Measurements from ENCODE around the gene RAP1A. TPM values are rescaled to one million over a fixed set of nuclear protein-coding genes. Genes with fewer than 3 reads are reported as not detected.

RAP1A gene
- total RNA-seq, 2 donors from 2014 or later, result 28.5 to 35.0 TPM

GRCh38 chr1:111633736-111634247 lies 14.2 kb downstream of the RAP1A start:
- H3K4me1 Mint-ChIP-seq, result peaks cover 30% of the 10 kb centered on the region
- 87% methylated on average over 1 of the region's 1 CpG; no CpG with 5 or more reads in 1 of the 2 experiments for WGBS, 2 experiments (ENCODE audit: insufficient coverage in 1 of 2, insufficient read length in 1 of 2)
- Histone ChIP-seq H3K27ac (ENCODE audit: low read depth, low read length) (no peak overlapping the region), H3K4me3 (ENCODE audit: low read length) (no peak overlapping the region), H3K9ac (ENCODE audit: extremely low read depth, low read length, poor library complexity, severe bottlenecking) (no peak overlapping the region), H3K4me1 (ENCODE audit: control insufficient read depth, insufficient read depth, low read length) (peaks cover 10% of the 10 kb centered on the region), H3K9me3 (ENCODE audit: control insufficient read depth, low read length) (no peaks in the 10 kb centered on the region), H3K27me3 (ENCODE audit: control insufficient read depth, insufficient read depth, low read length, poor library complexity, severe bottlenecking) (no peaks in the 10 kb centered on the region), H3K36me3 (ENCODE audit: control insufficient read depth, insufficient read depth, low read length) (no peaks in the 10 kb centered on the region)
- H3K36me3 Mint-ChIP-seq (ENCODE audit: low read depth), result no peaks in the 10 kb centered on the region
- no peak for DNase-seq
- H3K9me3 Mint-ChIP-seq, result no peaks in the 10 kb centered on the region
- no peak overlapping the region for H3K4me3 Mint-ChIP-seq
- TF ChIP-seq CTCF (conservative IDR thresholded peaks at IDR 0.05), result no peak
- no peaks in the 10 kb centered on the region for H3K27me3 Mint-ChIP-seq (ENCODE audit: insufficient read depth)
- no peak overlapping the region for H3K27ac Mint-ChIP-seq

GRCh38 chr1:111635324-111636009 lies 15.9 kb downstream of the RAP1A start:
- no peaks in the 10 kb centered on the region for H3K27me3 ChIP-seq (ENCODE audit: control insufficient read depth, insufficient read depth, low read length, poor library complexity, severe bottlenecking)
- Mint-ChIP-seq H3K9me3 (peaks cover 1% of the 10 kb centered on the region), H3K36me3 (ENCODE audit: low read depth) (no peaks in the 10 kb centered on the region), H3K4me1 (peaks cover 32% of the 10 kb centered on the region), H3K27ac (peak overlapping the region; percentile 26), H3K27me3 (ENCODE audit: insufficient read depth) (no peaks in the 10 kb centered on the region), H3K4me3 (no peak overlapping the region)
- no peak overlapping the region for H3K27ac ChIP-seq (ENCODE audit: low read depth, low read length)
- no peak for DNase-seq
- TF ChIP-seq CTCF (conservative IDR thresholded peaks at IDR 0.05), result no peak
- no peak overlapping the region for H3K4me3 ChIP-seq (ENCODE audit: low read length)
- no peak overlapping the region for H3K9ac ChIP-seq (ENCODE audit: extremely low read depth, low read length, poor library complexity, severe bottlenecking)
- peaks cover 14% of the 10 kb centered on the region for H3K4me1 ChIP-seq (ENCODE audit: control insufficient read depth, insufficient read depth, low read length)
- no peaks in the 10 kb centered on the region for H3K36me3 ChIP-seq (ENCODE audit: control insufficient read depth, insufficient read depth, low read length)
- 91% methylated on average over 2 of the region's 2 CpGs; no CpG with 5 or more reads in 1 of the 2 experiments for WGBS, 2 experiments (ENCODE audit: insufficient coverage in 1 of 2, insufficient read length in 1 of 2)
- H3K9me3 ChIP-seq (ENCODE audit: control insufficient read depth, low read length), result no peaks in the 10 kb centered on the region

- Histone ChIP-seq H3K9me3 (ENCODE audit: control insufficient read depth, low read length) (peaks cover 10% of the 10 kb centered on the region), H3K27ac (ENCODE audit: low read depth, low read length) (no peak overlapping the region), H3K4me1 (ENCODE audit: control insufficient read depth, insufficient read depth, low read length) (peaks cover 18% of the 10 kb centered on the region), H3K36me3 (ENCODE audit: control insufficient read depth, insufficient read depth, low read length) (no peaks in the 10 kb centered on the region), H3K27me3 (ENCODE audit: control insufficient read depth, insufficient read depth, low read length, poor library complexity, severe bottlenecking) (no peaks in the 10 kb centered on the region), H3K9ac (ENCODE audit: extremely low read depth, low read length, poor library complexity, severe bottlenecking) (peak overlapping the region; percentile 2), H3K4me3 (ENCODE audit: low read length) (no peak overlapping the region)
- peaks cover 11% of the 10 kb centered on the region for H3K36me3 Mint-ChIP-seq (ENCODE audit: low read depth)
- no peaks in the 10 kb centered on the region for H3K27me3 Mint-ChIP-seq (ENCODE audit: insufficient read depth)
- H3K27ac Mint-ChIP-seq, result peak overlapping the region; percentile 12
- peaks cover 40% of the 10 kb centered on the region for H3K4me1 Mint-ChIP-seq
- H3K4me3 Mint-ChIP-seq, result peak overlapping the region; percentile 20
- WGBS, 2 experiments (ENCODE audit: insufficient coverage in 1 of 2, insufficient read length in 1 of 2), result 90 to 92% methylated on average over 2 to 4 of the region's 4 CpGs
- no peak for TF ChIP-seq CTCF (conservative IDR thresholded peaks at IDR 0.05)
- H3K9me3 Mint-ChIP-seq, result peaks cover 13% of the 10 kb centered on the region
- DNase-seq, result no peak
Measured at GRCh38 chr1:111638320-111638719, 18.7 kb downstream of the RAP1A start.
